Hematopoietic multipotent progenitor cell (in vitro differentiated cells): Measurements from ENCODE around the gene GBX1. TPM values are rescaled to one million over a fixed set of nuclear protein-coding genes. Genes with fewer than 3 reads are reported as not detected.

Experiments used
- DNase-seq, 3 donors: peaks; one replicate each; pipeline ENCODE4 v3.0.0-alpha.2; 2011 to 2015; ENCODE audit warnings: low read depth in 2 of 3, low spot score in 2 of 3
- total RNA-seq: library from RNA; depleted of rRNA; stranded (reverse); fragments of >200 nt; gene quantifications from one replicate; pipeline ENCODE4 v1.2.3, GENCODE V29; 2012

Gene GBX1
- total RNA-seq, 1 donor: not detected

GRCh38 chr7:151194188-151194587, 26.7 kb upstream of the GBX1 start:
- DNase-seq: no peak

DNA sequence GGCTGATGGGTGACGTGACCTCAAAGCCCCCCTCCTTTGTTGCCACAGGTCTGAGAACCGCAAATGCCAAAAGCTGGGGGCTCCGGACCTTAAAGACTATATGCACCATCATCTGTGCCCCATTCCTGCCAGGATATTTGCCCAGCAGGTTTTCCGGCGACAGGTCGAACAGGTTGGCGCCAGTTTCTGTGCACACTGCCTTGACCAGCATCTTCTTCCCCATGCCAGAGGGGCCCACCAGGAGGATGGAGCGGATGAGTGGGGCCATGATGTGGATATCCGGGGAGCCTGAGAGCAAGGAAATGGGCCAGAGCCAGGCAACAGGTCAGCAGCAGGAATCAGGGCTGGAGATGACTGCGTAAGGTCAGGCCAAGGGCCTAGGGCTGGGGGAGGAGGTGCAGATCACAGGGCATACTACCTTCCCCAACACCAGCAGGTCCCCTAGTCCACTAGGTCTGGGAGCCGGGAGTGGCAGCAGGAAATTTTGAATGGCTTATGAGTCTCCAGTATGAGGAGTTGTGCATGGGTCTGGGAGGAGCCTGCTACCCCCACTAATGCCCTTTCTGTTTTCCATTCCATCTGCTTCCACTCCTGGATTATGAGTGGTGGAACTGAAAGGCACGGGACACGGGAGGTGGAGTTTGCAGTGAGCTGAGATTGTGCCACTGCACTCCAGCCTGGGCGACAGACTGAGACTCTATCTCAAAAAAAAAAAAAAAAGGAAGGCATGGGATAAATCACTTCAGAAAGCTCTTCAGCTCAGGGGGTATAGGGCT, 25.9 kb upstream of the GBX1 start:
- no peak for DNase-seq

DNA sequence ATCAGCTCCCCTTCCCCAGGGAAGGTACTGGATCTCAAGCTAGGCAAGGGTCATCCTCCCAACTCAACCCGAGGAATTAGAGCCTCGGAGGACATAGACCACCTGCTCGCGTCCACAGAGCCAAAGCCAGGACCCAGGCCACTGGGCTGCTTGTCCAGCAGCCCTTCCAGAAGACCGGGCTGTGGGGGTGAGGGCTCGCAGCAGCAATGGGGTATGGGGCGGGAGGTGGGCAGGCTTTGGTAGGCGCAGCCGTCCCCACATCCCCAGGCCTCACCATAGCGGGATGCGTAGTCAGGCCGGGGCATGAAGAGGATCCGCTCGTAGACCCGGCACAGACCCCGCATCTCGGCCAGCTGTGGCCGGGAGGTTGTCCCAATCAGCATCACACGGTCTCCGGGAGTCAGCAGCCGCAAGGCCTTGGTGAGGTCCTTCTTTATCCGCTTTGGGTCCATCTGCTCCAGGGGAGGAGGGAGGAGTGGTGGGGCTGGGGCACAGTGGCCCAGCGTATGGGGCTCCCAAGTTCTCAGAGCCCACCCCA, 24.6 kb upstream of the GBX1 start:
- no peak for DNase-seq

DNA sequence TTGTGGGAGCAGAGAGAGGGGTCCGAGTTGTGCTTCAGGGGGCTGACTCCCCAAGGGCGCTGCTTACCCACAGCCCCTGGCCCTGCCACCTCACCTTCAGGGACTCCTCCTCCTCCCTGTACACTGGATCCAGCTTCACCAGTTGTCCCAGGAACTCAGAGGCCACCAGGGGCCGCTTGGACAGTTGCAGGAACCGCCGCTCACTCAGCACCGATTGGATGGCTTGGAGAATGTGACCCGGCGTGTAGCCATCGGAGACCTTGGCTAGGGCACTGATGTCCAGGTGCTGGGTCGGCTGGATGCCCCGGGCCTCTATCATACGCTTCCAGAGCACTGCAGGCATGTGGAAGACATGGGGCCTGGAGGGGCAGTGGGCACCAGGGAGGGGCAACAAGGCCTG, 24.1 kb upstream of the GBX1 start:
- no peak for DNase-seq

- DNase-seq: no peak
These were observed 21.5 kb upstream of the GBX1 start for GRCh38 chr7:151189038-151189437.

GRCh38 chr7:151188252-151188542, 20.7 kb upstream of the GBX1 start:
- DNase-seq: no peak

GRCh38 chr7:151187409-151188251, 20.1 kb upstream of the GBX1 start:
- DNase-seq: no peak

DNA sequence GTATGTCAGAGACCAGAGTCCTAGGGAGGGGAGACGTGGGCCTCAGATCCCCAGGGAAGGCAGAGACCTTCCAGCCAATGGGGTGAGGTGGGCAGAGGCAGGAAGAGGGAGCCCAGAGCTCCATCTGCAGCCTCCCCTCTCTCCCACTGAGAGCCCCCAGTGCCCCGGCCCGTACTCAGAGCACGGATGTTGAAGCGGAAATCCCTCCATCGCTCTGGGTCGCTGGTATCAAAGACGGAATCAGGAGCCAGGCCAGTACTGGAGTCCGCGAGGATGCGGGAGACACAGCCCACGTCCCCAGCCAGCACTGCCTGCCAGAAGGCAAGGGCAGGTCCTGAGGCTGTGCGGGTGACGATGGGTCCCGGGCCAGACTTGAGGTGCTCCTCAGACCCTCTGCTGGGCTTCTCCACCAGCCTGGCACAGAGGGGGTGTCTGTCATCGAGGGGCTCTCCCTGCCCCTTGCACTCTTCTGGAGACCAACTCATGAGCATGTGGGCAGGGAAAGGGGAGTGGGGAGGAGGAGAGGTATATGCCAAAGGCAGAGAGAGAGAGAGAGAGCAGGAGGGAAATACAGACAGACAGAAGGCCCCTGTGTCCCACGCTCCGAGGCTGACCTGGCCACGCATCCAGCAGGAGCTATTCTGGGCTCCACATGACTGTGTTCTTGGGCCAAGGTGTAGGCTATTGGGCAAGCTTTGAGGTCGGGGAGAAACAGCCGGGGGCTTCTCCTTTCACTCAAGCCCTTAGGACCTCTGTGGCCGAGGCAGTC, 19.3 kb upstream of the GBX1 start, which contains the start of gene ASB10:
ASB10 (minus strand) TSS at position 611 of the 769 bp plus-strand sequence; CDS start at position 491, 120 bp downstream.
- DNase-seq: no peak

DNA sequence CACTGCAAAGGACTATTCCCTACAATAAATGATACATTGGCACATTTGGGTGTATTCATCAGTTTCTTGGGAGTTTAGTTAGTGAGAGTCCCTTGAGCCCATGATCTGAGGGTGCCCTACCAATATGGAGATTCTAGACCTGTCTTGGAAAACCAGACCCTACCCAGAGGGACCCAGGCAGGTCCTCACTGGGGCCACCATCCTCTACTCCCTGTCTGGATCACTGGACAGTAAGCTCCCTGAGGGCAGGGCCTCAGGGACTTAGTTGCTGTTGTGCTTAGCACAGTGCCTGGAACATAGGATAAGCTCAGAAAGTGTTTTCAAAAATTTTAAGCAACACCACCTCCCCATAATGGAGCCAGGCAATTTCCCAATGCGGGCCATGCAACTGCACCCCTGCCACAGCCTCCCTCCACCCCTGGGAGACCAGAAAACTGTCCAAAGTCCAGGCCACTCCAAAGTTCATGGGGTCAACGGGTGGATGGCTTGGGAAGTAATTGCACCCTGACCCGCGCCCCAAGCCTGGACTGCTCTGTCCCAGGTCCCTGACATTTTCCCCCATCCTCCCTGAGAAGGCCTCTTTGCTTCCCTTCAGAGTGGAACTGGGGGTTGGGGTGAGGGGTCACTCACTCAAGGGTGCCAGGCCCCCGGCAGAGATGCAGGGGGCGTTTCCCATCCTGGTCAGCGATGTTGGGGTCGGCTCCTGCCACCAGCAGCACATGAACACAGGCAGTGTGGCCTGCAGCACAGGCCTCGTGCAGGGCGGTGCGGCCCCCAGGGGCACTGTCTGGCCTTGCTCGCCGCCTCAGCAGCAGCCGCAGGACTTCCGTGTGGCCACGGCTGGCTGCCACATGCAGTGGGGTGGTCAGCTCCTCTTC, 18.5 kb upstream of the GBX1 start:
- DNase-seq: no peak

- no peak for DNase-seq
These were observed 13.5 kb upstream of the GBX1 start for GRCh38 chr7:151181011-151181431.

DNA sequence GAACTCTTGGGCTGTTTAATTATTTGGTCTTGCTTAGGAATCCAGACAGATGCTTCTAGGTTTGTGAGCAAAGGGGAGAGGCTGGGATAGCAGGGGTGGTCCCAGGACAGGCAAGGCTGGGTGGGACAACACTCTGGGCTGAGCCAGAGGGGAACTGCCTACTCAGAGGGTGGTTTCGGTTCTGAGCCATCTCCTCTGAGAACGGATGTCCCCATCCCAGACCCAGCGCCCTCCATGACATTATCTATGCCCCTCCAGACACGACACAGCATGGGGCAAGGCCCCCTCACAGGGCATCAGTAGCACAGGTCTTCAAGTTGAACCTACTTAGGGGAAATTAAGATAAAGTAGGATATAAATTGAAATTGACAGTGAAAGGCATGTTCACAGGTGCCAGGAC, 12.5 kb upstream of the GBX1 start:
- DNase-seq: no peak

DNA sequence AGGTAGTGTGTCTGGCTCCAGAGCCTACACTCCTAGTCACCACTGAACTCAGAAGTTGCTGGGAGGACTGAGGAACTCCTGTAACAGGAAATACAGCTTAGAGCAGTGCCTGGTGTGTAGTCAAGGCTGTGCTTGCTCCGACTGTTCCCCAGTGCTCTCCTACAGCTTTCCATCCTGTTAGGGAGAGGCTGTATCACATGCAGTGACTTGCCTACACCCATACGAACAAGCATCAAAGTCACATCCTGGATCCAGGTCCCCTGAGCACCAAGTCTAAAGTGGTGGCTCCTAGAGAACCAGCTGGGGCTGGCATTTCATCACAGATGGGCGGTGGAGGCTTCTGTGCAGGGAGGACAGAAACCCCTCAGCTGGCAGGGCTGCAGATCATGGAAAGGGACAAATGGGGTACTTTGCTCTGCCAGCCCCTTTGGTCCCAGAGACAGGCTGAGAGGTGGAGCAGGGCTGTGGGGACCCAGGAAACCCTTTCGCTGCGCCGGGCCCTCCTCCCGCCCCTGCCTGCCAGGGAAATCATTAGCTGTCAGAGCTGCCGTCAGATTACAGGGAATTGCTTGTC, 11.9 kb upstream of the GBX1 start:
- no peak for DNase-seq

DNA sequence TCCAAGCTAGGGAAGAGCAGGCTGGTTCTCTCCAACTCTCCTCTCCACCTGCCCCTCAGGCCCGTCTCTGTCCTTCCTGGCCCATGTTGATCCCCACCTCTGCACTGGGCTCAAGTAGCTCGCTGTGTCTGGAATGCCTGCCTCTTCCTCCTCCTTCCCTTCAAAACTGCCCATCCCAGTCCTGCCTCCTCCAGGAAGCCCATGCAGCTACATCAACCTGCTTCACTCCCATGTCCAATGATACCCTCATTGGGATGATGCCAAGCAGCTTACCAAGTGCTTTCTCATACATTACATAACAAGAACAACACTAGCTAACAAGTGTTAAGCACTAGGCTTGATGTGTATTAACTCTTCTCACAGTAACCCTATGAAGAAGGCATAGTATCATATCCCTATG, 11.3 kb upstream of the GBX1 start:
- DNase-seq: no peak

DNA sequence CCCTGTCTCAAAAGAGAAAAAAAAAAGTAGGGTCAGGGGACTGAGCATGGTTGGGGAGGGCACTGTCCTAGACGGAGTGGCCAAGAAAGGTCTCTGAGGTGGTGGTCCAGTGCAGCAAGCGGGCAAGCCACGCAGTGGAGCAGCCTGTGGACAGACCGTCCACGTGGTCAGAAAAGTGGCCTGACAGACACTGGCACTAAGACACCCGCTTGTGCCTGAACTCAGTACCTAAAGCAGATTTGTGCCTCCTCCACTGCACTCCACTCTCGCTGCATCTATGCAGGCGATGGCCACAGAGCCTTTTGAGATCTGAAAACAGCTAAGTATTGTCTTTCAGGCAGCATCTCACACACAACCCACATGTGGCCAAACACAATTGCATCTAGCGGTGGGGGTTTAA, 10.7 kb upstream of the GBX1 start:
- DNase-seq: no peak

DNA sequence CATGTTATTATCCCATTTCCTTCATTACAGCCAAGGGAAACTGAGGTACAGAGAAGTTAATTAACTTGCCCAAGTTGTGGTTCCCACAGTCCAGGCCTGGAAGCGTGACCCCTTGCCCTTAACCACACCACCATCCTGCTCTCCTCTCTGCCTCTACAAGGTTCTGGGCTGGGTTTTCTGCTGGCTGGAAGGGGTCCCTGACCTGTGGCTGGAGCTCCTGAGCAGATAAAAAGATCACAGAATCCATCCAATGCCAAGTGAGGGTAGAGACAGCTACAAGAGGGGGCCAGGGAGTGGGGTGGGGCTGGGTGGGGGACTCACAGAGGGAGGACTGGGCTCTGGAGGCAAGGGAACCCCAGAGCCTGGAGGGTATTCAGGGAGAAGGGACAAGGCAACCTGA, 9.8 kb upstream of the GBX1 start:
- no peak for DNase-seq

- DNase-seq: no peak
These were observed 8.9 kb upstream of the GBX1 start for GRCh38 chr7:151176401-151176800.

DNA sequence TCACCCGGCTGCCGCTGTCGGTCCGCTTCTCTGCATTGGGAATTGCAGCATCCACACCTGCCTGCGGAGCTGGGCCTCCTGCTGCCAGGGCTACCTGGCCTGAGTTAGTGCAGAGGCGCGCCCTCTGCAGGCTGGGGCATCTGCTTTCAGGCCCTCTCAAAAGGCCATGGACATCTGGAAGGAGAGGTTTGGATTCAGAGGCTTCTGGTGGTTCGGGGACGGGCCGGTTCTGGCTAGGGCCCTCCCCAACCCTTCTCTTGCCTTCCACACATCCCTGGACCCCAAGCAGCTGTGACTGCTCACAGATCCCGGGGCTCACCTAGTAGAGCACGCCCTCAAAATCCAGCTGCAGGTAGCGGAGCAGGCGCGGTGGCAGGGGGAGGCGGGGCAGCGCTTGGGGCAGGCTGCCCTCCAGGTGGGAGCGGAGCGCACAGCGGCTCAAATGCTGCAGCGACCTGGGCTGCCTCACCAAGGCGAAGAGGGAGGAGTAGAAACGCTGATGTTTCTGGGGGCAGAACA, 8.4 kb upstream of the GBX1 start:
- no peak for DNase-seq

DNA sequence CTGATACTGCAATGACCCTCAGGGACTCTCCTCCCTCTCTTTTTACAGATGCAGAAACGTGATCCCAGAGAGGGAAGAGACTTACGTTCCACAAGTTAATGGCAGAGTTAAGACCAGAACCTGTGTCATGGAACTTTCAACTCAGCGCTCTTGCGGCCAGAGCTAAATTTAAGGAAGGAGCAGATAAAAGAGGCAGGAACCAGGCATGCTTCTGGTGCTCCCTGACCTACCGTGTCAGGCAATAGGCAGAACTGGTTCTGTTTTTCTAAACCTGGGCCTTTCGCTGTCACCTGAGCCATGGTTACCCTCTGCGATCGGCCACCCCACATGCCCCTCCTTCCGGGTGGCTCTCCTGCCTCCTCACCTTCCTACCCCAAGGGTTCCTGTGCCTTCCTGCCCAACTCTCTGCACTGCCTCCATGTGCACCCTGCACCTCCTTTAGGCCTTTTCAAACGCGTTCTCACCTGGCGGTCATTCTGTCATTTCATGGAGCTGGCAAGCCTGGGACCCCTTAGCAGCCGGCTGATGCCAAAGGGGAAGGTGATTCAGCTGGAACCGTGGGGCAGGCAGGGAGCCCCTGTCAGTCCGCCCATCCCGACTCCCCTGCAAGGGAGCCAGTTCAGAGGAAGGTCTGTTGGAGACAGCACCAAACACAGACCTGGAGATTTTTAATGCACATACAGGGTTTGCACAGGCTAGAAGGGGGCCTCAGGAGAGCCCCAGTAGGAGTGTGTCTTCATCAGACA, 7.7 kb upstream of the GBX1 start:
- DNase-seq: no peak
